HepG2 (cell line): ENCODE measurements around the gene PCNA. TPM values are rescaled to one million over a fixed set of nuclear protein-coding genes. Genes with fewer than 3 reads are reported as not detected.

ENCODE experiments used
- ELF4 ChIP-seq: sonication (generic); formaldehyde crosslinking; IDR thresholded peaks from 2 replicates; pipeline ENCODE4 v1.5.0; 2020; ENCODE audit warnings: missing genetic modification reagents, mild to moderate bottlenecking, moderate library complexity, borderline replicate concordance
- PBX3 ChIP-seq: sonication (generic); formaldehyde crosslinking; IDR thresholded peaks from 2 replicates; pipeline ENCODE4 v1.8.1; 2023; ENCODE audit warnings: missing genetic modification reagents, inconsistent platforms, borderline replicate concordance
- REL ChIP-seq: sonication (generic); formaldehyde crosslinking; conservative IDR thresholded peaks from 2 replicates; pipeline ENCODE4 v1.8.0; 2022; ENCODE audit warnings: mild to moderate bottlenecking, missing genetic modification reagents, moderate library complexity
- SOX6 ChIP-seq, 2 experiments: fragments of 450-650 bp in 1 of 2; sonication (generic) in 1 of 2; formaldehyde crosslinking in 1 of 2; IDR thresholded peaks; 2 replicates each; pipeline versions ENCODE4 v1.4.0 to v1.6.1; 2017 to 2020; ENCODE audit warnings: antibody characterized with exemption in 1 of 2, mild to moderate bottlenecking in 1 of 2, missing genetic modification reagents in 1 of 2
- TARDBP ChIP-seq: sonication (generic); formaldehyde crosslinking; IDR thresholded peaks from 2 replicates; pipeline ENCODE4 v1.8.0; 2022; ENCODE audit warnings: mild to moderate bottlenecking, missing genetic modification reagents
- TFE3 ChIP-seq: IDR thresholded peaks from 2 replicates; pipeline ENCODE4 v1.6.1; 2016
- ZBTB1 ChIP-seq: sonication (generic); formaldehyde crosslinking; IDR thresholded peaks from 2 replicates; pipeline ENCODE4 v1.4.0; 2020; ENCODE audit warnings: missing genetic modification reagents, borderline replicate concordance
- ZC3H4 ChIP-seq: sonication (generic); formaldehyde crosslinking; IDR thresholded peaks from 2 replicates; pipeline ENCODE4 v1.4.0; 2020; ENCODE audit warnings: missing genetic modification reagents, borderline replicate concordance
- ZFYVE20 ChIP-seq: sonication (generic); formaldehyde crosslinking; IDR thresholded peaks from 2 replicates; pipeline ENCODE4 v1.8.0; 2023; ENCODE audit warnings: low read depth, mild to moderate bottlenecking, moderate library complexity, missing genetic modification reagents, borderline replicate concordance
- ZNF20 ChIP-seq: sonication (generic); formaldehyde crosslinking; IDR thresholded peaks from 2 replicates; pipeline ENCODE4 v1.4.0; 2020; ENCODE audit warnings: mild to moderate bottlenecking, moderate library complexity, missing genetic modification reagents
- ZNF780A ChIP-seq: sonication (generic); formaldehyde crosslinking; IDR thresholded peaks from 2 replicates; pipeline ENCODE4 v1.8.0; 2022; ENCODE audit warnings: mild to moderate bottlenecking, missing genetic modification reagents, moderate library complexity
- ZNF83 ChIP-seq: sonication (generic); formaldehyde crosslinking; IDR thresholded peaks from 2 replicates; pipeline ENCODE4 v1.4.0; 2020; ENCODE audit warnings: missing genetic modification reagents, mild to moderate bottlenecking, borderline replicate concordance
- polyA plus RNA-seq, 8 experiments: library from polyadenylated mRNA; depleted of rRNA in 3 of 8; stranded (reverse) in 7 of 8; unstranded in 1 of 8; fragments of >200 nt; fragmentation: Illumina TruSeq in 4 of 8; extraction: Trizol in 4 of 8; gene quantifications; 2 replicates each; pipeline versions ENCODE4 v1.2.1 to v1.2.3, GENCODE V29; 2011 to 2016; ENCODE audit warnings: low read depth in 4 of 8, missing spikeins in 1 of 8, mixed read lengths in 1 of 8; ENCODE audit not compliant: insufficient read depth in 1 of 8
- total RNA-seq, 5 experiments: library from RNA; depleted of rRNA; stranded (reverse); fragments of >200 nt; fragmentation: Illumina TruSeq; extraction: Trizol; gene quantifications; 2 replicates each; pipeline ENCODE4 v1.2.3, GENCODE V29; 2016; ENCODE audit warnings: low read depth in 1 of 5
- TF ChIP-seq, protein P1 (sequence below): sonication (generic); formaldehyde crosslinking; IDR thresholded peaks from 2 replicates; pipeline ENCODE4 v1.9.0; 2021; ENCODE audit warnings: mild to moderate bottlenecking, missing genetic modification reagents
- TF ChIP-seq, protein P2 (sequence below): sonication (generic); formaldehyde crosslinking; IDR thresholded peaks from 2 replicates; pipeline ENCODE4 v1.9.0; 2022; ENCODE audit warnings: low read depth, missing genetic modification reagents
- TF ChIP-seq, protein P3 (sequence below): sonication (generic); IDR thresholded peaks from 2 replicates; pipeline ENCODE4 v1.6.1; 2016; ENCODE audit warnings: low read depth, borderline replicate concordance

The PCNA gene
- total and polyA plus RNA-seq, 2 of the 13 experiments (the other 11 are each of a cell fraction or from before 2014, with no cell fraction given): 229 to 655 TPM

DNA sequence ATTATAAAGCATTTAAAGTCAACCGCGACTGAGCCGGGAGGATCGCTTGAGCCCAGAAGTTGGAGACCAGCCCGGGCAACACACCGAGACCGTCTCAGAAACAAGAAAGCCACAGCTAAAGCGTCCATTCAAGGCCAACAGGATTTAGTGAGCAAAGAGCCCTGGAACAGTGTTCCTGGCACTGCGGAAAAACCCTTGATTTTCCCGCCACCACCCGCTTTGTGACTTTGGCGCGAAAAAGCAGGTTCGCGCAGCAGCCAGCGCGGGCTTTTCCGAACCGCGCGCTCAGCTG is 669 bp downstream of the PCNA start (continued):
- TF ChIP-seq, protein P1, sequence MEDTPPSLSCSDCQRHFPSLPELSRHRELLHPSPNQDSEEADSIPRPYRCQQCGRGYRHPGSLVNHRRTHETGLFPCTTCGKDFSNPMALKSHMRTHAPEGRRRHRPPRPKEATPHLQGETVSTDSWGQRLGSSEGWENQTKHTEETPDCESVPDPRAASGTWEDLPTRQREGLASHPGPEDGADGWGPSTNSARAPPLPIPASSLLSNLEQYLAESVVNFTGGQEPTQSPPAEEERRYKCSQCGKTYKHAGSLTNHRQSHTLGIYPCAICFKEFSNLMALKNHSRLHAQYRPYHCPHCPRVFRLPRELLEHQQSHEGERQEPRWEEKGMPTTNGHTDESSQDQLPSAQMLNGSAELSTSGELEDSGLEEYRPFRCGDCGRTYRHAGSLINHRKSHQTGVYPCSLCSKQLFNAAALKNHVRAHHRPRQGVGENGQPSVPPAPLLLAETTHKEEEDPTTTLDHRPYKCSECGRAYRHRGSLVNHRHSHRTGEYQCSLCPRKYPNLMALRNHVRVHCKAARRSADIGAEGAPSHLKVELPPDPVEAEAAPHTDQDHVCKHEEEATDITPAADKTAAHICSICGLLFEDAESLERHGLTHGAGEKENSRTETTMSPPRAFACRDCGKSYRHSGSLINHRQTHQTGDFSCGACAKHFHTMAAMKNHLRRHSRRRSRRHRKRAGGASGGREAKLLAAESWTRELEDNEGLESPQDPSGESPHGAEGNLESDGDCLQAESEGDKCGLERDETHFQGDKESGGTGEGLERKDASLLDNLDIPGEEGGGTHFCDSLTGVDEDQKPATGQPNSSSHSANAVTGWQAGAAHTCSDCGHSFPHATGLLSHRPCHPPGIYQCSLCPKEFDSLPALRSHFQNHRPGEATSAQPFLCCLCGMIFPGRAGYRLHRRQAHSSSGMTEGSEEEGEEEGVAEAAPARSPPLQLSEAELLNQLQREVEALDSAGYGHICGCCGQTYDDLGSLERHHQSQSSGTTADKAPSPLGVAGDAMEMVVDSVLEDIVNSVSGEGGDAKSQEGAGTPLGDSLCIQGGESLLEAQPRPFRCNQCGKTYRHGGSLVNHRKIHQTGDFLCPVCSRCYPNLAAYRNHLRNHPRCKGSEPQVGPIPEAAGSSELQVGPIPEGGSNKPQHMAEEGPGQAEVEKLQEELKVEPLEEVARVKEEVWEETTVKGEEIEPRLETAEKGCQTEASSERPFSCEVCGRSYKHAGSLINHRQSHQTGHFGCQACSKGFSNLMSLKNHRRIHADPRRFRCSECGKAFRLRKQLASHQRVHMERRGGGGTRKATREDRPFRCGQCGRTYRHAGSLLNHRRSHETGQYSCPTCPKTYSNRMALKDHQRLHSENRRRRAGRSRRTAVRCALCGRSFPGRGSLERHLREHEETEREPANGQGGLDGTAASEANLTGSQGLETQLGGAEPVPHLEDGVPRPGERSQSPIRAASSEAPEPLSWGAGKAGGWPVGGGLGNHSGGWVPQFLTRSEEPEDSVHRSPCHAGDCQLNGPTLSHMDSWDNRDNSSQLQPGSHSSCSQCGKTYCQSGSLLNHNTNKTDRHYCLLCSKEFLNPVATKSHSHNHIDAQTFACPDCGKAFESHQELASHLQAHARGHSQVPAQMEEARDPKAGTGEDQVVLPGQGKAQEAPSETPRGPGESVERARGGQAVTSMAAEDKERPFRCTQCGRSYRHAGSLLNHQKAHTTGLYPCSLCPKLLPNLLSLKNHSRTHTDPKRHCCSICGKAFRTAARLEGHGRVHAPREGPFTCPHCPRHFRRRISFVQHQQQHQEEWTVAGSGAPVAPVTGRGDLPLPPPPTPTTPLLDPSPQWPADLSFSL (CRISPR knock-in tag): no peak
- peak; percentile 97 for TF ChIP-seq PBX3 (CRISPR knock-in tag)
- no peak; the same call in 1 of the 2 replicates for TF ChIP-seq REL (CRISPR knock-in tag)
- TF ChIP-seq, protein P2, sequence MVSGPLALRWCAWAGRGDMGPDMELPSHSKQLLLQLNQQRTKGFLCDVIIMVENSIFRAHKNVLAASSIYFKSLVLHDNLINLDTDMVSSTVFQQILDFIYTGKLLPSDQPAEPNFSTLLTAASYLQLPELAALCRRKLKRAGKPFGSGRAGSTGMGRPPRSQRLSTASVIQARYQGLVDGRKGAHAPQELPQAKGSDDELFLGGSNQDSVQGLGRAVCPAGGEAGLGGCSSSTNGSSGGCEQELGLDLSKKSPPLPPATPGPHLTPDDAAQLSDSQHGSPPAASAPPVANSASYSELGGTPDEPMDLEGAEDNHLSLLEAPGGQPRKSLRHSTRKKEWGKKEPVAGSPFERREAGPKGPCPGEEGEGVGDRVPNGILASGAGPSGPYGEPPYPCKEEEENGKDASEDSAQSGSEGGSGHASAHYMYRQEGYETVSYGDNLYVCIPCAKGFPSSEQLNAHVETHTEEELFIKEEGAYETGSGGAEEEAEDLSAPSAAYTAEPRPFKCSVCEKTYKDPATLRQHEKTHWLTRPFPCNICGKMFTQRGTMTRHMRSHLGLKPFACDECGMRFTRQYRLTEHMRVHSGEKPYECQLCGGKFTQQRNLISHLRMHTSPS (CRISPR knock-in tag): no peak
- TF ChIP-seq ZFYVE20: peak; percentile 99; the same call in 1 of the 2 replicates
- no peak for TF ChIP-seq SOX6 (IDR thresholded peaks at IDR 0.05)
- no peak for TF ChIP-seq SOX6 (CRISPR knock-in tag; IDR thresholded peaks at IDR 0.05)
- TF ChIP-seq ZNF780A (CRISPR knock-in tag): no peak
- TF ChIP-seq, protein P3, sequence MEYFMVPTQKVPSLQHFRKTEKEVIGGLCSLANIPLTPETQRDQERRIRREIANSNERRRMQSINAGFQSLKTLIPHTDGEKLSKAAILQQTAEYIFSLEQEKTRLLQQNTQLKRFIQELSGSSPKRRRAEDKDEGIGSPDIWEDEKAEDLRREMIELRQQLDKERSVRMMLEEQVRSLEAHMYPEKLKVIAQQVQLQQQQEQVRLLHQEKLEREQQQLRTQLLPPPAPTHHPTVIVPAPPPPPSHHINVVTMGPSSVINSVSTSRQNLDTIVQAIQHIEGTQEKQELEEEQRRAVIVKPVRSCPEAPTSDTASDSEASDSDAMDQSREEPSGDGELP: no peak; the same call in 1 of the 2 replicates
- peak; percentile 99; the same call in 1 of the 2 replicates for TF ChIP-seq ZNF83
- no peak for TF ChIP-seq ELF4 (CRISPR knock-in tag)
- peak; percentile 99 for TF ChIP-seq ZNF20 (CRISPR knock-in tag)
- no peak for TF ChIP-seq TFE3 (CRISPR knock-in tag)
- no peak; the same call in 1 of the 2 replicates for TF ChIP-seq ZBTB1 (CRISPR knock-in tag)
- TF ChIP-seq ZC3H4 (CRISPR knock-in tag): no peak
- no peak; the same call in 1 of the 2 replicates for TF ChIP-seq TARDBP (CRISPR knock-in tag)
